Tibial artery (tissue), 4 donors: ENCODE results near the gene ZFAND3.
"Not testable (repeated sequence)": the region's sequence is repeated elsewhere in the genome, so short reads cannot be mapped to it uniquely, and the experiment has no call there.

Experiments
- DNase-seq, 2 donors: peaks; one replicate each; pipeline ENCODE4 v3.0.0-alpha.2; 2019
- H3K27ac ChIP-seq, 2 donors: fragments of 200-600 bp; sonication (generic) in 1 of 2; 1 replicate in 1 of 2; 2 replicates in 1 of 2; pipeline ENCODE4 v1.5.1; 2018 to 2019; ENCODE audit warnings: mild to moderate bottlenecking in 1 of 2
- H3K27me3 ChIP-seq, 2 donors: fragments of 200-600 bp; sonication (generic) in 1 of 2; one replicate each; pipeline versions ENCODE4 v1.5.1 to v1.6.0; 2016 to 2019
- H3K36me3 ChIP-seq, 3 donors: fragments of 200-600 bp; sonication (generic) in 2 of 3; one replicate each; pipeline ENCODE4 v1.5.1; 2016 to 2019; ENCODE audit warnings: mild to moderate bottlenecking in 2 of 3
- H3K4me1 ChIP-seq, 4 donors: fragments of 200-600 bp; sonication (generic) in 2 of 4; 1 replicate in 3 of 4; 2 replicates in 1 of 4; pipeline ENCODE4 v1.5.1; 2016 to 2019
- H3K4me3 ChIP-seq, 2 donors: fragments of 200-600 bp; sonication (generic) in 1 of 2; 1 replicate in 1 of 2; 2 replicates in 1 of 2; pipeline ENCODE4 v1.5.1; 2018 to 2019; ENCODE audit warnings: mild to moderate bottlenecking in 2 of 2
- H3K9me3 ChIP-seq, 3 donors: fragments of 200-600 bp; sonication (generic) in 1 of 3; one replicate each; pipeline ENCODE4 v1.5.1; 2016 to 2019
- intact Hi-C: fragments of 100-400 bp; cut with DNase I; formaldehyde crosslinking; loops from one replicate; pipeline ENCODE4 v1.15.0; 2023; ENCODE audit warnings: low total_unique reads
- TF ChIP-seq, protein P1 (sequence below), 2 experiments: fragments of 200-600 bp in 1 of 2; fragments of 450-650 bp in 1 of 2; IDR thresholded peaks; one replicate each; pipeline ENCODE4 v1.5.1; 2017 to 2019; ENCODE audit warnings: antibody characterized with exemption in 2 of 2, mild to moderate bottlenecking in 1 of 2, moderate library complexity in 1 of 2

ZFAND3 gene

GRCh38 chr6:37992749-37993148 lies 173.2 kb downstream of the ZFAND3 start:
- Histone ChIP-seq H3K9me3 (no peaks in the 10 kb centered on the region), H3K4me3 (no peak overlapping the region), H3K27ac (no peak overlapping the region), H3K27me3 (no peaks in the 10 kb centered on the region), H3K36me3 (no peaks in the 10 kb centered on the region), H3K4me1 (peaks cover 0 to 86% (median 43%) of the 10 kb centered on the region in 4 donors)
- intact Hi-C loops = no loop called here
- no peak for DNase-seq
- TF ChIP-seq, protein P1, sequence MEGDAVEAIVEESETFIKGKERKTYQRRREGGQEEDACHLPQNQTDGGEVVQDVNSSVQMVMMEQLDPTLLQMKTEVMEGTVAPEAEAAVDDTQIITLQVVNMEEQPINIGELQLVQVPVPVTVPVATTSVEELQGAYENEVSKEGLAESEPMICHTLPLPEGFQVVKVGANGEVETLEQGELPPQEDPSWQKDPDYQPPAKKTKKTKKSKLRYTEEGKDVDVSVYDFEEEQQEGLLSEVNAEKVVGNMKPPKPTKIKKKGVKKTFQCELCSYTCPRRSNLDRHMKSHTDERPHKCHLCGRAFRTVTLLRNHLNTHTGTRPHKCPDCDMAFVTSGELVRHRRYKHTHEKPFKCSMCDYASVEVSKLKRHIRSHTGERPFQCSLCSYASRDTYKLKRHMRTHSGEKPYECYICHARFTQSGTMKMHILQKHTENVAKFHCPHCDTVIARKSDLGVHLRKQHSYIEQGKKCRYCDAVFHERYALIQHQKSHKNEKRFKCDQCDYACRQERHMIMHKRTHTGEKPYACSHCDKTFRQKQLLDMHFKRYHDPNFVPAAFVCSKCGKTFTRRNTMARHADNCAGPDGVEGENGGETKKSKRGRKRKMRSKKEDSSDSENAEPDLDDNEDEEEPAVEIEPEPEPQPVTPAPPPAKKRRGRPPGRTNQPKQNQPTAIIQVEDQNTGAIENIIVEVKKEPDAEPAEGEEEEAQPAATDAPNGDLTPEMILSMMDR (IDR thresholded peaks at IDR 0.05) = no peak

DNA sequence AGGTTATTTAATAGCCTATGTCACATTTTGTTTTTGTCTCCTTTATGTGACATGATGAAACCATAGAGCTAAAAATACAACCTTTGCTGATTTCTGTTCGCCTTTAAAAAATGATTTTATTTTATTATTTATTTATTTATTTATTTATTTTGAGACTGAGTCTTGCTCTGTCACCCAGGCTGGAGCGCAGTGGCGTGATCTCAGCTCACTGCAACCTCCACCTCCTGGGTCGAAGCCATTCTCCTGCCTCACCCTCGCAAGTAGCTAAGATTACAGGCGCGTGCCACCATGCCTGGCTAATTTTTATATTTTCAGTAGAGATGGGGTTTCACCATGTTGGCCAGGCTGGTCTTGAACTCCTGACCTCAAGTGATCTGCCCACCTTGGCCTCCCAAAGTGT lies 173.7 kb downstream of the ZFAND3 start:
- H3K4me1 ChIP-seq = peaks cover 0 to 82% (median 38%) of the 10 kb centered on the region in 4 donors
- DNase-seq = not testable (repeated sequence)

GRCh38 chr6:37993596-37993995 lies 174.1 kb downstream of the ZFAND3 start:
- H3K36me3 ChIP-seq = no peaks in the 10 kb centered on the region
- H3K4me1 ChIP-seq = peaks cover 0 to 78% (median 34%) of the 10 kb centered on the region in 4 donors
- no peak for DNase-seq
- H3K9me3 ChIP-seq = no peaks in the 10 kb centered on the region
- TF ChIP-seq, protein P1 (IDR thresholded peaks at IDR 0.05) = no peak
- intact Hi-C loops = no loop called here
- H3K4me3 ChIP-seq = no peak overlapping the region
- H3K27ac ChIP-seq = no peak overlapping the region
- H3K27me3 ChIP-seq = no peaks in the 10 kb centered on the region

More for the DNA sequence above, 173.7 kb downstream of the ZFAND3 start:
- H3K36me3 ChIP-seq, intact Hi-C loops, H3K4me3 ChIP-seq, H3K27me3 ChIP-seq, H3K27ac ChIP-seq, H3K9me3 ChIP-seq: not testable (repeated sequence)

DNA sequence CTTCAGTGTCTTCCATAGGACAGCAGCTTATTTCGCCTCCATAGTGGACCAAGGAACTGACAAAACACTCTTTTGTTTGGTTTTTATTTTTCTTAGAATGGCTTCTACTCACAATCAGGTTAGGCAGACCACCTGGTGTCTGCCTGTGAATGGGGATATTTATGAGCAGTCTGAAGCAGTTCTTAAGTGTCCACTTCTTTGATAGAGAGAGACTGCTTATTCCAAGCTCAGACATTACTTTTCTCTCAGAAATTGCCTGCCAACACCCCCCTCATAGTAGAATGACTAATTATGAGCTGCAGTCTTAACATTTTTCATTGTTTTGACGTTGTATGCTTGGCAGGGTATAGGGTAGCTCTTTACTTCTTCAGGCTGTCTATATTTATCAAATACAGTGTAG lies 174.7 kb downstream of the ZFAND3 start:
- Histone ChIP-seq H3K36me3 (no peaks in the 10 kb centered on the region), H3K4me3 (no peak overlapping the region), H3K4me1 (peaks cover 0 to 71% (median 28%) of the 10 kb centered on the region in 4 donors), H3K27ac (no peak overlapping the region), H3K9me3 (no peaks in the 10 kb centered on the region), H3K27me3 (no peaks in the 10 kb centered on the region)
- intact Hi-C loops = no loop called here
- no peak for DNase-seq
- TF ChIP-seq, protein P1 (IDR thresholded peaks at IDR 0.05) = no peak

- Histone ChIP-seq H3K27me3 (no peaks in the 10 kb centered on the region), H3K4me3 (no peak overlapping the region), H3K4me1 (peaks cover 0 to 44% (median 11%) of the 10 kb centered on the region in 4 donors), H3K27ac (no peak overlapping the region), H3K9me3 (no peaks in the 10 kb centered on the region), H3K36me3 (no peaks in the 10 kb centered on the region)
- DNase-seq = no peak
- TF ChIP-seq, protein P1 (IDR thresholded peaks at IDR 0.05) = no peak
- intact Hi-C loops = no loop called here
These were observed 178.8 kb downstream of the ZFAND3 start for GRCh38 chr6:37998366-37998765.

DNA sequence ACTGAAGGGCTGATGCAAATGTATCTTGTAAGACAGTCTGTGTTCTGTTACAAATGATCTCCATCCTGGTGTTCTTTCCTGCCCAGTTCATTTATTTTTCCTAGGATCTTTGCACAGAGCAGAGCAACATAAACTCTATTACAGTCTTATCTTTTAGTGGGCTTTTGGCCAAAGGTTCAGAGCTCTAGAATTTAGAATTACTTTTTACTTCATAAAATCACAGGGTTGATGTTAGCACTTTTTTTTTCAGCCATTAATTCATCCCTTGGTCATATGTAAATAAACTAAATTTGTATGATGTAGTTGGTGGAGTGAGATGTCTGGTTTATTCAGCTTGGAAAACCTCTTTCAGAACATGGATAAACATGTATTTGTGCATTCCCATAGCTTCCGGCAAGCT lies 181.9 kb downstream of the ZFAND3 start:
- H3K36me3 ChIP-seq = no peaks in the 10 kb centered on the region
- H3K4me3 ChIP-seq = no peak overlapping the region
- H3K27me3 ChIP-seq = no peaks in the 10 kb centered on the region
- no peaks in the 10 kb centered on the region for H3K9me3 ChIP-seq
- H3K4me1 ChIP-seq = peaks cover 0 to 16% (median 0%) of the 10 kb centered on the region in 4 donors
- no peak for DNase-seq
- TF ChIP-seq, protein P1 (IDR thresholded peaks at IDR 0.05) = no peak
- intact Hi-C loops = no loop called here
- no peak overlapping the region for H3K27ac ChIP-seq
